ENCODE measurements around the gene LRRC1.

- TF ChIP-seq ZBTB17 (tag by site-specific recombination; IDR thresholded peaks at IDR 0.05) (no peak), REST (tag by site-specific recombination; IDR thresholded peaks at IDR 0.05) (no peak), KLF8 (tag by site-specific recombination; IDR thresholded peaks at IDR 0.05) (no peak), ZNF76 (tag by site-specific recombination; IDR thresholded peaks at IDR 0.05; ENCODE audit: borderline replicate concordance, low read depth) (no peak)
- TF ChIP-seq, protein P1, sequence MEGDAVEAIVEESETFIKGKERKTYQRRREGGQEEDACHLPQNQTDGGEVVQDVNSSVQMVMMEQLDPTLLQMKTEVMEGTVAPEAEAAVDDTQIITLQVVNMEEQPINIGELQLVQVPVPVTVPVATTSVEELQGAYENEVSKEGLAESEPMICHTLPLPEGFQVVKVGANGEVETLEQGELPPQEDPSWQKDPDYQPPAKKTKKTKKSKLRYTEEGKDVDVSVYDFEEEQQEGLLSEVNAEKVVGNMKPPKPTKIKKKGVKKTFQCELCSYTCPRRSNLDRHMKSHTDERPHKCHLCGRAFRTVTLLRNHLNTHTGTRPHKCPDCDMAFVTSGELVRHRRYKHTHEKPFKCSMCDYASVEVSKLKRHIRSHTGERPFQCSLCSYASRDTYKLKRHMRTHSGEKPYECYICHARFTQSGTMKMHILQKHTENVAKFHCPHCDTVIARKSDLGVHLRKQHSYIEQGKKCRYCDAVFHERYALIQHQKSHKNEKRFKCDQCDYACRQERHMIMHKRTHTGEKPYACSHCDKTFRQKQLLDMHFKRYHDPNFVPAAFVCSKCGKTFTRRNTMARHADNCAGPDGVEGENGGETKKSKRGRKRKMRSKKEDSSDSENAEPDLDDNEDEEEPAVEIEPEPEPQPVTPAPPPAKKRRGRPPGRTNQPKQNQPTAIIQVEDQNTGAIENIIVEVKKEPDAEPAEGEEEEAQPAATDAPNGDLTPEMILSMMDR (tag by site-specific recombination; IDR thresholded peaks at IDR 0.05) = no peak
- TF ChIP-seq, protein P2, sequence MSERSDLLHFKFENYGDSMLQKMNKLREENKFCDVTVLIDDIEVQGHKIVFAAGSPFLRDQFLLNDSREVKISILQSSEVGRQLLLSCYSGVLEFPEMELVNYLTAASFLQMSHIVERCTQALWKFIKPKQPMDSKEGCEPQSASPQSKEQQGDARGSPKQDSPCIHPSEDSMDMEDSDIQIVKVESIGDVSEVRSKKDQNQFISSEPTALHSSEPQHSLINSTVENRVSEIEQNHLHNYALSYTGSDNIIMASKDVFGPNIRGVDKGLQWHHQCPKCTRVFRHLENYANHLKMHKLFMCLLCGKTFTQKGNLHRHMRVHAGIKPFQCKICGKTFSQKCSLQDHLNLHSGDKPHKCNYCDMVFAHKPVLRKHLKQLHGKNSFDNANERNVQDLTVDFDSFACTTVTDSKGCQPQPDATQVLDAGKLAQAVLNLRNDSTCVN (tag by site-specific recombination; optimal IDR thresholded peaks at IDR 0.05) = no peak
- TF ChIP-seq, protein P3, sequence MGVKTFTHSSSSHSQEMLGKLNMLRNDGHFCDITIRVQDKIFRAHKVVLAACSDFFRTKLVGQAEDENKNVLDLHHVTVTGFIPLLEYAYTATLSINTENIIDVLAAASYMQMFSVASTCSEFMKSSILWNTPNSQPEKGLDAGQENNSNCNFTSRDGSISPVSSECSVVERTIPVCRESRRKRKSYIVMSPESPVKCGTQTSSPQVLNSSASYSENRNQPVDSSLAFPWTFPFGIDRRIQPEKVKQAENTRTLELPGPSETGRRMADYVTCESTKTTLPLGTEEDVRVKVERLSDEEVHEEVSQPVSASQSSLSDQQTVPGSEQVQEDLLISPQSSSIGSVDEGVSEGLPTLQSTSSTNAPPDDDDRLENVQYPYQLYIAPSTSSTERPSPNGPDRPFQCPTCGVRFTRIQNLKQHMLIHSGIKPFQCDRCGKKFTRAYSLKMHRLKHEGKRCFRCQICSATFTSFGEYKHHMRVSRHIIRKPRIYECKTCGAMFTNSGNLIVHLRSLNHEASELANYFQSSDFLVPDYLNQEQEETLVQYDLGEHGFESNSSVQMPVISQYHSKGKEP (tag by site-specific recombination; IDR thresholded peaks at IDR 0.05) = no peak
Measured at GRCh38 chr6:53752856-53753255, 41.9 kb upstream of the LRRC1 start.

All from HEK293 (cell line).